Fibroblast of mammary gland (primary cell): ENCODE data around the gene ZNF467.

Experiments used
- DNase-seq: peaks from one replicate; pipeline ENCODE4 v3.0.0-alpha.2; 2010; ENCODE audit warnings: low read depth
- H3K4me3 ChIP-seq: 2 replicates; pipeline ENCODE4 v1.5.1; 2011; ENCODE audit warnings: low read depth, mild to moderate bottlenecking, low read length, moderate library complexity; ENCODE audit not compliant: control insufficient read depth
- TF ChIP-seq, protein P1 (sequence below): conservative IDR thresholded peaks from 2 replicates; pipeline ENCODE4 v1.5.1; 2011; ENCODE audit warnings: low read depth, low read length, inconsistent platforms; ENCODE audit not compliant: control insufficient read depth, insufficient read depth

The ZNF467 gene

DNA sequence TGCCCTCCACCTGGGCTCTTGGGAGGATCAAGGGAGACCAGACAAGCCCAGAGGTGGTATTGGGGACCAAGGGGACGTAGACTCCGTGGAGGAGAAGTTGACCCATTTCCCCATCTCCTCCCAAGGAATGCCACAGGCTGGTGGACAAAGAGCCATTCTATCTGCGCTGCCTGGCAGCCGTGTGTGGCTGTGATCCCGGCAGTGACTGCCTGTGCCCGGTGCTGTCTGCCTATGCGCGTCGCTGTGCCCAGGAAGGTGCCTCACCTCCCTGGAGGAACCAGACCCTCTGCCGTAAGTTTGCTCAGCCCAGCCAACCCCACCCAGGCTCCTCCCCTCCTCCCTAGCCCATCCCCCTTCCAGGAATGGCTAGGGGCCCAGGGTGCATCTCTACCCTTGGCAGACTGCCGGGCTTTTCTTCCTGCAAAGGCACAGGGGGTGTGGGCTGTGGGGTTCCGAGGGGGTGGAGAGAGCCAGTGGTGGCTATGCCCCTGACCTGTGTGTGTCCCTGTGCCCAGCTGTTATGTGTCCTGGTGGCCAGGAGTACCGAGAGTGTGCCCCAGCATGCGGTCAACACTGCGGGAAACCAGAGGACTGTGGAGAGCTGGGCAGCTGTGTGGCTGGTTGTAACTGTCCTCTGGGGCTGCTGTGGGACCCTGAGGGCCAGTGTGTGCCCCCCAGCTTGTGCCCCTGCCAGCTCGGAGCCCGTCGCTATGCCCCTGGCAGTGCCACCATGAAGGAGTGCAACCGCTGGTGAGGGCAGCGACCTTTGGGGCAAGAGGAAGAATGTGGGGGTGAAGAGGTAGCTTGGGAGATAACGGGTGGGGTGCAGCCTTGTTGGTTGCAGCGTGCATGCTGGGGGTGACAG lies 10.2 kb upstream of the ZNF467 start:
- TF ChIP-seq, protein P1, sequence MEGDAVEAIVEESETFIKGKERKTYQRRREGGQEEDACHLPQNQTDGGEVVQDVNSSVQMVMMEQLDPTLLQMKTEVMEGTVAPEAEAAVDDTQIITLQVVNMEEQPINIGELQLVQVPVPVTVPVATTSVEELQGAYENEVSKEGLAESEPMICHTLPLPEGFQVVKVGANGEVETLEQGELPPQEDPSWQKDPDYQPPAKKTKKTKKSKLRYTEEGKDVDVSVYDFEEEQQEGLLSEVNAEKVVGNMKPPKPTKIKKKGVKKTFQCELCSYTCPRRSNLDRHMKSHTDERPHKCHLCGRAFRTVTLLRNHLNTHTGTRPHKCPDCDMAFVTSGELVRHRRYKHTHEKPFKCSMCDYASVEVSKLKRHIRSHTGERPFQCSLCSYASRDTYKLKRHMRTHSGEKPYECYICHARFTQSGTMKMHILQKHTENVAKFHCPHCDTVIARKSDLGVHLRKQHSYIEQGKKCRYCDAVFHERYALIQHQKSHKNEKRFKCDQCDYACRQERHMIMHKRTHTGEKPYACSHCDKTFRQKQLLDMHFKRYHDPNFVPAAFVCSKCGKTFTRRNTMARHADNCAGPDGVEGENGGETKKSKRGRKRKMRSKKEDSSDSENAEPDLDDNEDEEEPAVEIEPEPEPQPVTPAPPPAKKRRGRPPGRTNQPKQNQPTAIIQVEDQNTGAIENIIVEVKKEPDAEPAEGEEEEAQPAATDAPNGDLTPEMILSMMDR = no peak
- no peak overlapping the region for H3K4me3 ChIP-seq
- DNase-seq = no peak

DNA sequence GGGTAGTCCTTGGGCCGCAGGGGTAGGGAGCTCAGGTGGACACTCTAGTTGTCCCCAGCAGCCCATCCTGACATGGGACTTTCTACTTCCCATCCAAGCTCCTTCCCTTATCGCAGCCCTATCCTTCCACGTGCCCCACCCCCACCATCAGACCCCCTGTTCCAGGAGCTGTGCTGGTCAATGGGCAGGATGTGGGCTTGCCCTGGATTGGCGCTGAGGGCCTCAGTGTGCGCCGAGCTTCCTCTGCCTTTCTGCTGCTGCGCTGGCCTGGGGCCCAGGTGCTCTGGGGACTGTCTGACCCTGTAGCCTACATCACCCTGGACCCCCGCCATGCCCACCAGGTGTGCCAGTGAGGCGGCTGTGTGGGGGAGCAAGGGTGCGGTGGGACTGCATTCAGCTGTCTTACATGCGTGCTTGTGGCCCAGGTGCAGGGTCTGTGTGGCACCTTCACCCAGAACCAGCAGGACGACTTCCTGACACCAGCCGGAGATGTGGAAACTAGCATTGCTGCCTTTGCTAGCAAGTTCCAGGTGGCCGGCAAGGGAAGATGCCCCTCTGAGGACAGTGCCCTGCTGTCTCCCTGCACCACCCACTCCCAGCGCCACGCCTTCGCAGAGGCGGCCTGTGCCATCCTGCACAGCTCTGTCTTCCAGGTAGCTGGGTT lies 9.4 kb upstream of the ZNF467 start:
- no peak overlapping the region for H3K4me3 ChIP-seq
- no peak for DNase-seq
- TF ChIP-seq, protein P1 = no peak

DNA sequence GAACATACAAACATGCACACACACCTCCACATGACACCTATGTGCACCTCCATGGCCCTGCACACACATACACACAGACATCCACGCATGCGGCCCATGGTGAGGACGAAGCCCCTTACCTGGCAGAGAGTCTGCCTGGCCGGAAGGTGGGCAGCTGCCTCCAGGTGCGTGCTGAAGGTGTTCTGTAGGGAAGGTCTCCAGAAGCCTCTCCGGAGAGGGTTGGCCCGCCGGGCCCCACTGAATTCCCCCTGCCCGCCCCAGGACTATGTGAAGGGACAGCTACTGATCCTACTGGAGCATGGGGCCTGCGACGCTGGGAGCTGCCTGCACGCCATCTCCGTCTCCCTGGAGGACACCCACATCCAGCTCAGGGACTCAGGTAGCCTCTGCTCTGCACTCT lies 8.5 kb upstream of the ZNF467 start:
- TF ChIP-seq, protein P1 = no peak
- H3K4me3 ChIP-seq = no peak overlapping the region
- no peak for DNase-seq

DNA sequence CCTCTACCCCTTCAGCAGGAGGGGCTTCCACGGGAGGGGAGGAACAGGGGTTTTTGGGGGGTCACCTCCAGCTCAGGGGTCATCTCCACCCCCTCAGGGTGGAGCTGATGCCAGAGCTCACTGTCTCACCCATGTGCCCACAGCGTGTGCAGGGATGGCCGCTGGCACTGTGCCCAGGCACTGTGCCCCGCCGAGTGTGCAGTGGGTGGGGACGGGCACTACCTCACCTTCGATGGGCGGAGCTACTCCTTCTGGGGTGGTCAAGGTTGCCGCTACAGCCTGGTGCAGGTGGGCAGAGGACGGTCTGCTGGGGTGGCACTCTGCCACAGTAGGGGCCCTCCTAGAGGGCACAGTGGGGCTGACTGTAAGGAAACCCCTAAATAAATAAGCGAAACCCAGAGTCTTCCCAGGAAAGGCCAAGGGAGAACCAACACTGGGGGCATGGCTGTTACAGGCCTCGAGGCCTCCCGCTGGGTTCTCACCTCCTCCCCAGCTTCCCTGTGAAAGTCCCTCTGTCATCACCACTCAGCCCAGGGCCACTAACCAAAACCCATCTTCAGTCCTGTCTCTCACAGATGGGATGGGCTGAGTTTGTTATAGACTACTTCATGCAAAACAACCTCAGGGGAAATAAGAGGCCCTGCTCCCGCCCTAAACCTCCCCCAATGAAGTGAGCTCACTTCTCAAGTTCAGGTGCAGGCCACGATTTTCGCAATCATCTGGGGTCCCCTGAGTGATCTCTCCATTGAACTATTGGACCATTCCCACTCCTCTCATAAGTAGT lies 7.4 kb upstream of the ZNF467 start:
- no peak for DNase-seq
- TF ChIP-seq, protein P1 = no peak
- no peak overlapping the region for H3K4me3 ChIP-seq

DNA sequence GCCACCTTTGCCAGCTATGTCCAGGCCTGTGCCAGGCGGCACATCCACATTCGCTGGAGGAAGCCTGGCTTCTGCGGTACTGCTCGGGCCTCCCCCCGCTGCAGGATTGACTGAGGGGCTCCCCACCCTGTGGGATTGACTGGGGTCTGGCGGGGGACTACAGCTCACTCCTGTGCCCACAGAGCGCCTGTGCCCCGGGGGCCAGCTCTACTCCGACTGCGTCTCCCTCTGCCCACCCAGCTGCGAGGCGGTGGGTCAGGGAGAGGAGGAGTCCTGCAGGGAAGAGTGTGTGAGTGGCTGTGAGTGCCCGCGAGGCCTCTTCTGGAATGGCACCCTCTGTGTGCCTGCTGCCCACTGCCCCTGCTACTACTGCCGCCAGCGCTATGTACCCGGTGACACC lies 6.7 kb upstream of the ZNF467 start:
- TF ChIP-seq, protein P1 = no peak
- no peak overlapping the region for H3K4me3 ChIP-seq
- no peak for DNase-seq

DNA sequence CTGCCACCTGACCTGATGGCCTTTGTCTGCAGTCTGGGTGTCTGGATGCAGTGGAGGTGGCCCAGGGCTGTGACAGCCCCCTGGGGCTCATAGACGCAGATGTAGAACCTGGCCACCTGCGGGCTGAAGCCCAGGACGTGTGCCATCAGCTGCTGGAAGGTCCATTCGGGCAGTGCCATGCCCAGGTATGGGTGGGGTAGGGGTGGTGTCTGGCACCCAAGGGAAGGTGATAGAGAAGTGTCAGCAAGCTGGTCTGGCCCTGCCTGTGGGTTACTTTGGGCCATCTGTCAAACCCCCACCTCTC lies 6.1 kb upstream of the ZNF467 start:
- no peak overlapping the region for H3K4me3 ChIP-seq
- no peak for DNase-seq
- TF ChIP-seq, protein P1 = no peak
